ENCODE measurements around the gene OR2D3.

The OR2D3 gene

GRCh38 chr11:6925636-6926207 lies 4.9 kb downstream of the OR2D3 start:
- no peaks in the 10 kb centered on the region for H3K27me3 ChIP-seq (replicated peaks; ENCODE audit: control insufficient read depth, insufficient read depth, low read length)
- TF ChIP-seq CTCF (IDR thresholded peaks at IDR 0.05; ENCODE audit: insufficient read depth, low read length, poor library complexity, severe bottlenecking) = no peak
- DNase-seq (ENCODE audit: extremely low read depth, insufficient read length) = no peak
- H3K36me3 ChIP-seq (ENCODE audit: control insufficient read depth, insufficient read depth, low read length) = no peaks in the 10 kb centered on the region
- H3K4me3 ChIP-seq (replicated peaks; ENCODE audit: low read depth, low read length) = peak overlapping the region; percentile 96

GRCh38 chr11:6926208-6927029 lies 5.6 kb downstream of the OR2D3 start, which contains the start of gene ZNF215:
Gene ZNF215, plus strand, starts transcription at chr11:6926426. Its CDS starts 5,847 bp downstream, at chr11:6932273.
- H3K4me3 ChIP-seq (replicated peaks; ENCODE audit: low read depth, low read length) = peak within 1 kb of the TSS; percentile 96
- DNase-seq (ENCODE audit: extremely low read depth, insufficient read length) = peak; percentile 89

DNA sequence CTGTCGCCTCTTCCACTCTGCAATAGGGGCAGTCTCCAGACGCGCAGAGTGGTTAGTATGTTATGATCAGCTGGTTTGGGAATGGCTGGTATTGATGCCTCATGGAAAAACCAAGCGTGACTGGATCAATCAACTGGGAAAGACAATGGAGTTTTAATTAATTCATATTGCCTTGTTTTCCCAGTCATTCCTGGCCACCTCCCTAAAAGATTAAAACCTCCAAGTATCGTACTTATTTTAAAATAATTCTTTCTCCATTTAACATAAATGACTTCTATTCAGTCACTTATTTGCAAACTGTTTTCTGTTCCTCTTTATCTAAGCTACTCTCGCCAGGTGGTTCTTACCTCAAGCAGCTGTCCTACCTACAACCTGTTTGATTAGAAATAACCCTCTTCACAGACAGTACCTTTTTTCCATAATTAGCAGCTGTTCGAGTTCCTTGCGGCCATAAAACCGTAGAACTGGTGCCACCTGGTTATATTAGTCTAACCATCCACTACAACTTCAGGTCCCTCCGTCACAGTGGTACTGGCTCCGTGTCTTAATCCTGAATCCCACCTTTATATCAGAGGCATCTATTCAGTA lies 6.3 kb downstream of the OR2D3 start:
- DNase-seq (ENCODE audit: extremely low read depth, insufficient read length) = peak; percentile 70
- Histone ChIP-seq H3K27me3 (replicated peaks; ENCODE audit: control insufficient read depth, insufficient read depth, low read length) (no peaks in the 10 kb centered on the region), H3K36me3 (ENCODE audit: control insufficient read depth, insufficient read depth, low read length) (peaks cover 1% of the 10 kb centered on the region; the same call in 1 of the 2 replicates), H3K4me3 (replicated peaks; ENCODE audit: low read depth, low read length) (peak overlapping the region; percentile 96)
- no peak for TF ChIP-seq CTCF (IDR thresholded peaks at IDR 0.05; ENCODE audit: insufficient read depth, low read length, poor library complexity, severe bottlenecking)

More at GRCh38 chr11:6926208-6927029, 5.6 kb downstream of the OR2D3 start, which contains the start of gene ZNF215:
- TF ChIP-seq CTCF (IDR thresholded peaks at IDR 0.05; ENCODE audit: insufficient read depth, low read length, poor library complexity, severe bottlenecking) = no peak
- Histone ChIP-seq H3K27me3 (replicated peaks; ENCODE audit: control insufficient read depth, insufficient read depth, low read length) (no peaks in the 10 kb centered on the region), H3K36me3 (ENCODE audit: control insufficient read depth, insufficient read depth, low read length) (no peaks in the 10 kb centered on the region)

DNA sequence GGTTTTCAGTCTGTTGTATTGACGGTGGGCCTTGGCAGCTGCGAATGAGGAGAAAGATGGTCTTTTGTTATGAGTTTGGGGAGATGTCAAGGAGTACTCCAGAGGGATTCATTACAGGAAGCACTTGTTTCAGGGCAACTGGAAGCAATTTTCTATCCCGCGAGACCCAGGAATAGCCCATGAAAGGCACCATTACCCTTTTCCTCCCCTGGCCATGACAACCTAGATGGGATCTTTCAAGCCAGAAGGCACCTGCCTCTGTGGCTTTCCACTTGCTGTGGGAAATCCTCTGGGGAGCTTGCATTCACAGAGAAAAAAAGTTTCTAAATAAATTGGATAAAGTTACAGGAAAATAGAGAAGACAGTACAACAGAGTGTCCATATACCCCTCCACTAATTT lies 8.1 kb downstream of the OR2D3 start:
- Histone ChIP-seq H3K36me3 (ENCODE audit: control insufficient read depth, insufficient read depth, low read length) (peaks cover 2% of the 10 kb centered on the region; the same call in 1 of the 2 replicates), H3K4me3 (replicated peaks; ENCODE audit: low read depth, low read length) (no peak overlapping the region), H3K27me3 (replicated peaks; ENCODE audit: control insufficient read depth, insufficient read depth, low read length) (no peaks in the 10 kb centered on the region)
- no peak for TF ChIP-seq CTCF (IDR thresholded peaks at IDR 0.05; ENCODE audit: insufficient read depth, low read length, poor library complexity, severe bottlenecking)
- DNase-seq (ENCODE audit: extremely low read depth, insufficient read length) = no peak

- TF ChIP-seq CTCF (IDR thresholded peaks at IDR 0.05; ENCODE audit: insufficient read depth, low read length, poor library complexity, severe bottlenecking) = no peak
- Histone ChIP-seq H3K27me3 (replicated peaks; ENCODE audit: control insufficient read depth, insufficient read depth, low read length) (no peaks in the 10 kb centered on the region), H3K4me3 (replicated peaks; ENCODE audit: low read depth, low read length) (no peak overlapping the region), H3K36me3 (ENCODE audit: control insufficient read depth, insufficient read depth, low read length) (peaks cover 2% of the 10 kb centered on the region; the same call in 1 of the 2 replicates)
- DNase-seq (ENCODE audit: extremely low read depth, insufficient read length) = no peak
These were observed 10.4 kb downstream of the OR2D3 start for GRCh38 chr11:6931146-6931713.
